ENCODE data around the gene PCDH1. TPM values are rescaled to one million over a fixed set of nuclear protein-coding genes. Genes with fewer than 3 reads are reported as not detected.
"Not testable (repeated sequence)": the region's sequence is repeated elsewhere in the genome, so short reads cannot be mapped to it uniquely, and the experiment has no call there.

Gene PCDH1
- total and polyA plus RNA-seq, 2 of the 8 experiments (the other 6 are each of a cell fraction or from before 2014, with no cell fraction given), result 101 to 102 TPM

GRCh38 chr5:141922827-141923447 is 44.7 kb upstream of the PCDH1 start:
- H2BK120ac ChIP-seq (replicated peaks; ENCODE audit: low read depth, low read length), result peak overlapping the region; percentile 10
- H3K27ac ChIP-seq (ENCODE audit: low read depth, low read length), result peak overlapping the region; percentile 71; the same call in 1 of the 2 replicates
- FAIRE-seq; DNase-seq (ENCODE audit: low read depth in 1 of 2, low spot score in 2 of 2); H2BK20ac ChIP-seq (ENCODE audit: low read length); H3K23ac ChIP-seq (ENCODE audit: insufficient read length); H4K20me1 ChIP-seq (replicated peaks in 1 of 2; ENCODE audit: control insufficient read depth in 1 of 2, insufficient read depth in 2 of 2, low read length in 2 of 2); H3K27me3 ChIP-seq (replicated peaks in 1 of 4; ENCODE audit: control insufficient read depth in 3 of 4, extremely low read depth in 1 of 4, insufficient read depth in 3 of 4, low read length in 3 of 4); H3K4ac ChIP-seq (replicated peaks; ENCODE audit: insufficient read length, low read depth, low read length); H3K79me2 ChIP-seq (ENCODE audit: control insufficient read depth in 1 of 2, insufficient read depth in 2 of 2, low read length in 2 of 2); H2BK12ac ChIP-seq (ENCODE audit: low read depth, low read length); H2AFZ ChIP-seq (ENCODE audit: low read length); H3K56ac ChIP-seq (replicated peaks; ENCODE audit: insufficient read length, low read depth, low read length); H3K4me1 ChIP-seq (replicated peaks in 1 of 4; ENCODE audit: control insufficient read depth in 3 of 4, insufficient read depth in 4 of 4, low read length in 3 of 4); H3K14ac ChIP-seq (ENCODE audit: insufficient read length); H3K79me1 ChIP-seq (ENCODE audit: low read depth, low read length); H3K9me3 ChIP-seq (ENCODE audit: insufficient read depth in 2 of 2, low read depth in 1 of 2, low read length in 1 of 2); H2BK15ac ChIP-seq (ENCODE audit: low read length): not testable (repeated sequence)
- peak overlapping the region; percentile 65; the same call in 1 of the 2 replicates for H2AK5ac ChIP-seq (ENCODE audit: low read depth, low read length)
- H3K36me3 ChIP-seq (ENCODE audit: control insufficient read depth in 2 of 4, insufficient read depth in 4 of 4, low read length in 3 of 4), result peaks cover 8 to 26% (median 20%) of the 10 kb centered on the region in 4 experiments
- ChIA-PET CTCF (ENCODE audit: partially characterized antibody) (interaction anchor here (0.6 to 5.2 kb wide), 15 partner anchors 8 to 643 kb away, joined by 3 to 34 read pairs (median 4); partner anchors contain the start of genes ARAP3 and PCDH1), POLR2A (ENCODE audit: partially characterized antibody) (interaction anchor here (0.8 to 7.3 kb wide), 15 partner anchors 9 to 304 kb away, joined by 3 to 66 read pairs (median 4); partner anchors contain the start of genes DIAPH1 and PCDH12)
- H4K5ac ChIP-seq (ENCODE audit: insufficient read length, low read depth, low read length), result peak overlapping the region; percentile 84
- peaks cover 10% of the 10 kb centered on the region for H3K23me2 ChIP-seq (ENCODE audit: low read depth, low read length)
- H3K4me2 ChIP-seq (ENCODE audit: insufficient read depth in 1 of 2, low read depth in 2 of 2, low read length in 2 of 2), result peak overlapping the region; percentile 74 to 84
- H4K91ac ChIP-seq (replicated peaks; ENCODE audit: insufficient read length, low read length), result peak overlapping the region; percentile 79
- 75% methylated on average over 28 of the region's 28 CpGs; no CpG with 5 or more reads in 1 of the 2 experiments for WGBS, 2 experiments (ENCODE audit: extremely low coverage in 1 of 2, insufficient coverage in 1 of 2, insufficient read length in 1 of 2, insufficient replicate concordance in 2 of 2, low coverage in 1 of 2, low lambda C conversion rate in 2 of 2, missing lambda C conversion rate in 1 of 2)
- H4K8ac ChIP-seq (ENCODE audit: extremely low read depth, insufficient read depth, low read length), result peak overlapping the region; percentile 94
- H3K9ac ChIP-seq (replicated peaks in 1 of 4; ENCODE audit: extremely low read depth in 1 of 4, low read depth in 3 of 4, low read length in 3 of 4), result peak overlapping the region in 3 of 4 experiments; percentile 5 to 77 (median 63); a peak in 6 of 7 replicates
- H3K4me3 ChIP-seq (ENCODE audit: extremely low read depth in 1 of 4, insufficient read depth in 2 of 4, low read depth in 3 of 4, low read length in 4 of 4), result peak overlapping the region; percentile 68 to 84 (median 74)
- H3K18ac ChIP-seq (ENCODE audit: extremely low read depth, low read length), result peak overlapping the region; percentile 25; the same call in 1 of the 2 replicates
- H2BK5ac ChIP-seq (ENCODE audit: low read depth, low read length), result peak overlapping the region; percentile 96

Data from H1 (cell line).